K562 (cell line): ENCODE data around the gene PLEKHH3. TPM values are rescaled to one million over a fixed set of nuclear protein-coding genes. Genes with fewer than 3 reads are reported as not detected.

Experiments used
- ATF3 ChIP-seq, 2 experiments: fragments of 450-650 bp in 1 of 2; sonication (generic) in 1 of 2; formaldehyde crosslinking in 1 of 2; IDR thresholded peaks in 1 of 2; conservative IDR thresholded peaks in 1 of 2; 2 replicates each; pipeline versions ENCODE4 v1.6.1 to v1.8.1; 2016 to 2023; ENCODE audit warnings: mild to moderate bottlenecking in 2 of 2, moderate library complexity in 2 of 2, inconsistent platforms in 1 of 2, missing genetic modification reagents in 1 of 2
- CBX3 ChIP-seq, 2 experiments: IDR thresholded peaks; 1 replicate in 1 of 2; 2 replicates in 1 of 2; pipeline ENCODE4 v1.6.1; 2012; ENCODE audit warnings: inconsistent platforms in 2 of 2, low read length in 2 of 2, borderline replicate concordance in 1 of 2, control low read depth in 1 of 2
- CGGBP1 ChIP-seq: fragments of 250-450 bp; sonication (Bioruptor Pico); IDR thresholded peaks from 2 replicates; pipeline ENCODE4 v1.9.0; 2021; ENCODE audit warnings: mild to moderate bottlenecking
- DPF2 ChIP-seq: fragments of 450-650 bp; IDR thresholded peaks from 2 replicates; pipeline ENCODE4 v1.6.1; 2016
- EGR1 ChIP-seq: fragments of 450-650 bp; conservative IDR thresholded peaks from 2 replicates; pipeline ENCODE4 v1.6.1; 2017; ENCODE audit warnings: mild to moderate bottlenecking
- ELF1 ChIP-seq: fragments of 200-800 bp; sonication (Bioruptor generic); IDR thresholded peaks from 2 replicates; pipeline ENCODE4 v1.6.1; 2016; ENCODE audit warnings: missing genetic modification characterization, missing compliant biosample characterization
- FOXM1 ChIP-seq, 2 experiments: fragments of 450-650 bp in 1 of 2; sonication (generic) in 1 of 2; formaldehyde crosslinking in 1 of 2; IDR thresholded peaks; 2 replicates each; pipeline versions ENCODE4 v1.6.1 to v1.9.0; 2017 to 2022; ENCODE audit warnings: low read depth in 2 of 2, mild to moderate bottlenecking in 2 of 2, missing genetic modification reagents in 1 of 2, moderate library complexity in 1 of 2
- GABPB2 ChIP-seq: fragments of 250-450 bp; sonication (Bioruptor Pico); conservative IDR thresholded peaks from 2 replicates; pipeline ENCODE4 v1.5.1; 2021; ENCODE audit warnings: mild to moderate bottlenecking
- GTF2A2 ChIP-seq: IDR thresholded peaks from 2 replicates; pipeline ENCODE4 v1.6.1; 2016; ENCODE audit warnings: mild to moderate bottlenecking, missing genetic modification characterization, missing compliant biosample characterization
- ID3 ChIP-seq, 2 experiments: fragments of 250-450 bp in 1 of 2; fragments of 450-650 bp in 1 of 2; sonication (Bioruptor Pico) in 1 of 2; IDR thresholded peaks; 2 replicates each; pipeline versions ENCODE4 v1.6.1 to v1.8.0; 2016 to 2021; ENCODE audit warnings: mild to moderate bottlenecking in 2 of 2, moderate library complexity in 2 of 2, missing compliant biosample characterization in 1 of 2, missing genetic modification characterization in 1 of 2
- KAT8 ChIP-seq: fragments of 450-650 bp; IDR thresholded peaks from 2 replicates; pipeline ENCODE4 v1.6.1; 2016; ENCODE audit warnings: low read depth, mild to moderate bottlenecking
- LARP7 ChIP-seq: fragments of 450-650 bp; IDR thresholded peaks from 2 replicates; pipeline ENCODE4 v1.6.1; 2016
- POLR3G ChIP-seq: IDR thresholded peaks from 2 replicates; pipeline ENCODE4 v1.6.1; 2011; ENCODE audit not compliant: insufficient read length, insufficient replicate concordance; ENCODE audit errors: extremely low read depth
- RBM14 ChIP-seq: fragments of 200-400 bp; formaldehyde crosslinking; IDR thresholded peaks from 2 replicates; pipeline ENCODE4 v1.6.1; 2018; ENCODE audit warnings: low read depth, mild to moderate bottlenecking, low read length, moderate library complexity, borderline replicate concordance; ENCODE audit not compliant: insufficient read depth
- polyA plus RNA-seq, 8 experiments: library from polyadenylated mRNA; depleted of rRNA in 4 of 8; stranded (reverse) in 5 of 8; unstranded in 3 of 8; fragments of >200 nt; fragmentation: Nextera tagmentation in 2 of 8; fragmentation: Illumina TruSeq in 1 of 8; extraction: Ambion mirVana in 2 of 8; extraction: Trizol in 1 of 8; gene quantifications; 2 replicates each; pipeline versions ENCODE4 v1.2.1 to v1.2.3, GENCODE V29; 2011 to 2014; ENCODE audit warnings: inconsistent platforms in 1 of 8, missing spikeins in 1 of 8
- total RNA-seq, 7 experiments: library from RNA; depleted of rRNA in 6 of 7; stranded (reverse); fragments of >200 nt in 6 of 7; fragmentation: Illumina TruSeq in 2 of 7; extraction: Trizol in 2 of 7; gene quantifications; 2 replicates each; pipeline versions ENCODE4 v1.2.1 to v1.2.3, GENCODE V29; 2011 to 2021; ENCODE audit warnings: low replicate concordance in 1 of 7
- TF ChIP-seq, protein P1 (sequence below): fragments of 250-450 bp; sonication (Bioruptor Pico); IDR thresholded peaks from 2 replicates; pipeline ENCODE4 v1.5.0; 2021; ENCODE audit warnings: mild to moderate bottlenecking, moderate library complexity
- TF ChIP-seq, protein P2 (sequence below): fragments of 250-450 bp; sonication (Bioruptor Pico); IDR thresholded peaks from 2 replicates; pipeline ENCODE4 v1.9.0; 2021; ENCODE audit warnings: mild to moderate bottlenecking, inconsistent platforms

The PLEKHH3 gene
- total and polyA plus RNA-seq, 9 of the 15 experiments (the other 6 are each of a cell fraction or from before 2014, with no cell fraction given): 0.58 to 34.5 (median 5.0) TPM

DNA sequence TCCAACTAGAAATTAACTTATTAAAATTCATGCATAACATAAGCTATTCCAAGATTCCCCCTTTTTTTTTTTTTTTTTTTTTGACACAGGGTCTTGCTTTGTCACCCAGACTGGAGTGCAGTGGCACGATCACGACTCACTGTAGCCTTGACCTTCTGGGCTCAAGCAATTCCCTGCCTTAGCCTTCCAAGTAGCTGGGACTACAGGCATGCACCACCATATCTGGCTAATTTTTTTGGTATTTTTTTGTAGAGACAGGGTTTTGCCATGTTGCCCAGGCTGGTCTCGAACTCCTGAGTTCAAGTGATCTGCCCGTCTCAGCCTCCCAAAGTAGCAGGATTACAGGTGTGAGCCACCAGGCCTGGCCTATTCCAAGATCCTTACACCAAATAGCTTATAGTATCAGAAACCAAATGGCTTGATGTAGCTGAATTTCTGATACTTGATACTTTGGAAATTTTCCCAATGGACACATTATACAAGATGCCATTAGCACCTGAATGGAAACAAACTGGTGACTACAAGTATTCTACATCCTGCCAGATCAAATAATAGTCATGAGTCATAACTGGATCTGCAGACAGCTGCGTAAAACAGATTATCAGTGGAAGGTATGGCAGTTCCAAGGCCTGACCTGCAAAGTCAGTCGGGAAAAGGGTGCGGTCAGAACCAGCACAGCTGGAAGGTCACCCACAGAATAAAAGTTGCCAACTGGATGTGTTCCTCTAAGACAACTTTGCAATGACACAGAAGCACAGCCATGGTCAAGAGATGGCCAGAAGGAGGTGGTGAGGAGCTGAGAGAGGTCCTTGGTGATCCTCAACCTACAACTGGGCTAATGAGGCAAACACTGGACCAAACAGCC, 52.8 kb downstream of the PLEKHH3 start (continued):
- no peak for TF ChIP-seq LARP7
- no peak for TF ChIP-seq POLR3G
- no peak for TF ChIP-seq ID3 (CRISPR knock-in tag; IDR thresholded peaks at IDR 0.05)
- TF ChIP-seq ID3 (tag; IDR thresholded peaks at IDR 0.05): no peak
- TF ChIP-seq, protein P1, sequence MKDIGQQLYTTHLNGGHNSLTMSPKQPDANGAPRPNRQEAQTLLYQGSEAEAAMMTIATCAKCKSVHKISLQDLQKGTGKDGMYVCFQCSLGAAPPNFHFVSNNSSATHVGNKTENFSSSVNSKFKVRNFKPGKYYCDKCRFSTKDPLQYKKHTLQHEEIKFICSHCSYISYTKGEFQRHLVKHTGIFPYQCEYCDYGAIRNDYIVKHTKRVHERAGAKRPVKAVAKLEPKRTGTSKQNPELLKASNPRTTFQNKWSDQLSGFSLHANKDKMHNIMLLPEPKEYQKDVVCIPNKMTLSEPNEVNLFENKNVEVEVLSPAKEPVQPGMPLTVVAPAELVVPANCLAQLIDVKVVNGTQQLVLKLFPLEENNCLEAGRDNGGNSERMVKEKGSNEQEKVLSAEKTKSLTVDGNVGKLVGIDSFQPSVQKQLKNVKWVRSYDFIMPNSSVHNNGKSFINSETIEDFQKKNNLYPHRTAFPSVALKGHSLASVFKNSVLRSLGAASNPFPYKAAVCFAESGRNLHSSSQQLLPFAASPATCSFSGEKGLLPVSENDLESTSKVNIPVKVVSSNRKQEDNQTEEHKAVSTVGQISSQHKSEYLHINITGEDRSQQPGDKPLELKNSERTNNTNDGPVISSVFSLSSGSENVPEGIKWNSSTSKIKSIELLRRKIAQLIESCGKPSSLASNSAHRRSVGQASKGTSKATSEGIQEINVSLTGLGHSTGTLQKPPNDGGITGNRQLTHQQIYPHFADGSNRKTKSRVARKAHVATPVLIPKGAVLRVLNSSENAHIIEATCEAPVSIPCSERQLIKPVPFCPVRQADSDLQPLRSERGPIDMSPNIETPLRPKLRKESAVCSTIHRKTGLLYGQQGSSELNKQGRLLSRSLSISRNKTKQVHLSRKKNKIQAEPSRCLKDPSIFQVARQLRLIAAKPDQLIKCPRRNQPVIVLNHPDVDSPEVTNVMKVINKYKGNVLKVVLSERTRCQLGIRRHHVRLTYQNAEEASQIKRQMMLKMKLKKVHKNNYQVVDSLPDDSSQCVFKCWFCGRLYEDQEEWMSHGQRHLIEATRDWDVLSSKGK (CRISPR knock-in tag): no peak
- no peak for TF ChIP-seq CGGBP1
- no peak for TF ChIP-seq GTF2A2 (tag)
- no peak for TF ChIP-seq KAT8
- TF ChIP-seq DPF2: peak; percentile 97
- no peak for TF ChIP-seq EGR1
- no peak for TF ChIP-seq ELF1
- TF ChIP-seq CBX3 (IDR thresholded peaks at IDR 0.05; ENCODE audit: borderline replicate concordance in 1 of 2, low read length in 2 of 2): peak in 1 of 2 experiments; percentile 69; a peak in 1 of 3 replicates
- peak; percentile 57 for TF ChIP-seq FOXM1 (IDR thresholded peaks at IDR 0.05; ENCODE audit: low read depth)
- TF ChIP-seq FOXM1 (CRISPR knock-in tag; IDR thresholded peaks at IDR 0.05; ENCODE audit: low read depth): no peak
- peak; percentile 97 for TF ChIP-seq ATF3 (IDR thresholded peaks at IDR 0.05)
- no peak; the same call in 1 of the 2 replicates for TF ChIP-seq ATF3 (CRISPR knock-in tag; conservative IDR thresholded peaks at IDR 0.05)
- no peak for TF ChIP-seq RBM14
- TF ChIP-seq, protein P2, sequence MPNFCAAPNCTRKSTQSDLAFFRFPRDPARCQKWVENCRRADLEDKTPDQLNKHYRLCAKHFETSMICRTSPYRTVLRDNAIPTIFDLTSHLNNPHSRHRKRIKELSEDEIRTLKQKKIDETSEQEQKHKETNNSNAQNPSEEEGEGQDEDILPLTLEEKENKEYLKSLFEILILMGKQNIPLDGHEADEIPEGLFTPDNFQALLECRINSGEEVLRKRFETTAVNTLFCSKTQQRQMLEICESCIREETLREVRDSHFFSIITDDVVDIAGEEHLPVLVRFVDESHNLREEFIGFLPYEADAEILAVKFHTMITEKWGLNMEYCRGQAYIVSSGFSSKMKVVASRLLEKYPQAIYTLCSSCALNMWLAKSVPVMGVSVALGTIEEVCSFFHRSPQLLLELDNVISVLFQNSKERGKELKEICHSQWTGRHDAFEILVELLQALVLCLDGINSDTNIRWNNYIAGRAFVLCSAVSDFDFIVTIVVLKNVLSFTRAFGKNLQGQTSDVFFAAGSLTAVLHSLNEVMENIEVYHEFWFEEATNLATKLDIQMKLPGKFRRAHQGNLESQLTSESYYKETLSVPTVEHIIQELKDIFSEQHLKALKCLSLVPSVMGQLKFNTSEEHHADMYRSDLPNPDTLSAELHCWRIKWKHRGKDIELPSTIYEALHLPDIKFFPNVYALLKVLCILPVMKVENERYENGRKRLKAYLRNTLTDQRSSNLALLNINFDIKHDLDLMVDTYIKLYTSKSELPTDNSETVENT (CRISPR knock-in tag): no peak
- TF ChIP-seq GABPB2: no peak
